Measurements from ENCODE around the gene PDZD2. TPM values are rescaled to one million over a fixed set of nuclear protein-coding genes. Genes with fewer than 3 reads are reported as not detected.

Gene PDZD2
- total and polyA plus RNA-seq, 12 donors = 2.2 to 10.3 (median 5.0) TPM

GRCh38 chr5:31987985-31988710, 349.2 kb downstream of the PDZD2 start:
- no peak for TF ChIP-seq POLR2A (IDR thresholded peaks at IDR 0.05)
- TF ChIP-seq, protein P1, sequence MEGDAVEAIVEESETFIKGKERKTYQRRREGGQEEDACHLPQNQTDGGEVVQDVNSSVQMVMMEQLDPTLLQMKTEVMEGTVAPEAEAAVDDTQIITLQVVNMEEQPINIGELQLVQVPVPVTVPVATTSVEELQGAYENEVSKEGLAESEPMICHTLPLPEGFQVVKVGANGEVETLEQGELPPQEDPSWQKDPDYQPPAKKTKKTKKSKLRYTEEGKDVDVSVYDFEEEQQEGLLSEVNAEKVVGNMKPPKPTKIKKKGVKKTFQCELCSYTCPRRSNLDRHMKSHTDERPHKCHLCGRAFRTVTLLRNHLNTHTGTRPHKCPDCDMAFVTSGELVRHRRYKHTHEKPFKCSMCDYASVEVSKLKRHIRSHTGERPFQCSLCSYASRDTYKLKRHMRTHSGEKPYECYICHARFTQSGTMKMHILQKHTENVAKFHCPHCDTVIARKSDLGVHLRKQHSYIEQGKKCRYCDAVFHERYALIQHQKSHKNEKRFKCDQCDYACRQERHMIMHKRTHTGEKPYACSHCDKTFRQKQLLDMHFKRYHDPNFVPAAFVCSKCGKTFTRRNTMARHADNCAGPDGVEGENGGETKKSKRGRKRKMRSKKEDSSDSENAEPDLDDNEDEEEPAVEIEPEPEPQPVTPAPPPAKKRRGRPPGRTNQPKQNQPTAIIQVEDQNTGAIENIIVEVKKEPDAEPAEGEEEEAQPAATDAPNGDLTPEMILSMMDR (IDR thresholded peaks at IDR 0.05) = no peak
- no peak overlapping the region for H3K27ac ChIP-seq
- H3K9me3 ChIP-seq (replicated peaks in 1 of 3) = no peaks in the 10 kb centered on the region
- H3K4me1 ChIP-seq (replicated peaks in 1 of 2) = peaks cover 0 to 5% of the 10 kb centered on the region in 2 donors
- peak in 5 of 7 donors; percentile 19 to 50 (median 24) for DNase-seq
- no peaks in the 10 kb centered on the region for H3K36me3 ChIP-seq (replicated peaks in 1 of 2)
- H3K4me3 ChIP-seq = no peak overlapping the region
- 84 to 90% (median 86%) methylated on average over 7 of the region's 7 CpGs for WGBS, 4 donors
- no peaks in the 10 kb centered on the region for H3K27me3 ChIP-seq
- intact Hi-C loops (cut with DNase I) = no loop called here

DNA sequence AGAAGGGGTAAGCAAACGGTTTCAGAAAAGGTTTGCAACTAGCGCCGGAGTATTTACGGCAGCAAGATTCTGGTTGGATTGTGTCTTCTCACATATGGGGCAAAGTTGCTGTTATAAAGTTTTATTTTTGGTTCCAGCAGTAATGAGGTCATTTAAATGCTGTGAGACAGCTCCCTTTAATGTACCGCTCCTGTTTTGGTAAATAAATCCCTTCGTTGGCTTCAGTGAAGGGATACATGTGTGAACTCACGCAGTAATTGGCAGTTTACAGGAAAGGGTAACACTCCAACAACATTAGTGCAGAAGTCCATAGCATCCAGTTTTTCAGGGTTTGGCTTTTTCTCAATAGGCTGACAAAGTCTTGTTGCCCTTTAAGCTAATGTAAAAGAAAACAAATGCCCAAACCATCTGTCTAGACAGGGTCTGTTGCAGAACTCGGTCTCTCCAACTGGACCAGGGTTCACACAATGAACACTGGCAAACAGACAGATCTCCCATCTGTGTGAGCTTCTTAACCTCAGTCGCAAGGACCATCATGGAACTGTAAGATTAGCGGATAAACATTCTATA, 351.2 kb downstream of the PDZD2 start:
- no peak overlapping the region for H3K4me3 ChIP-seq
- intact Hi-C loops (cut with DNase I) = no loop called here
- H3K4me1 ChIP-seq (replicated peaks in 1 of 2) = peaks cover 0 to 5% of the 10 kb centered on the region in 2 donors
- no peak overlapping the region for H3K27ac ChIP-seq
- H3K27me3 ChIP-seq = no peaks in the 10 kb centered on the region
- no peaks in the 10 kb centered on the region for H3K36me3 ChIP-seq (replicated peaks in 1 of 2)
- WGBS, 4 donors = 78 to 89% (median 84%) methylated on average over 10 of the region's 10 CpGs
- TF ChIP-seq POLR2A (IDR thresholded peaks at IDR 0.05) = no peak
- TF ChIP-seq, protein P1 (IDR thresholded peaks at IDR 0.05) = no peak
- H3K9me3 ChIP-seq (replicated peaks in 1 of 3) = no peaks in the 10 kb centered on the region
- DNase-seq = no peak

DNA sequence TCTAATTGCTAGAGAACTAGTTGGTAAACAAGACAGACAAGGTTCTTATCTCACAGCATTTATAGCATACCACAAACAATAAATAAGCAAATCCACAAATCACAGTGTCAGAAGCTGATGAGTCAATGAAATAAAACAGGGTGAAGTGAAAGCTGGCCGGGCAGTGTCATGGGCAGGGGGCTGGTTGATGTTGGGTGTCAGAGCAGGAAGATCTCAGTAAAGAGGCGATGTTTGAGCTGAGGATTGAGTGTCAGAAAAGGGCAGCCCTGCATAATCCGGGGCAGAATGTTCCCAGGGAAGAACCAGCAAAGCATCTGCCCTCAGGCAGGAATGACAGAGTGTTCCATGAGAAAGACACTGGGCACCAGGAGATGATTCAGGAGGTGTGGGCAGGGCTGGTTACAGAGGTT, 351.8 kb downstream of the PDZD2 start:
- Histone ChIP-seq H3K4me3 (no peak overlapping the region), H3K27ac (peak overlapping the region in 1 of 5 donors; percentile 10), H3K36me3 (replicated peaks in 1 of 2) (no peaks in the 10 kb centered on the region), H3K9me3 (replicated peaks in 1 of 3) (no peaks in the 10 kb centered on the region), H3K27me3 (no peaks in the 10 kb centered on the region), H3K4me1 (replicated peaks in 1 of 2) (peaks cover 0 to 5% of the 10 kb centered on the region in 2 donors)
- WGBS, 4 donors = 68 to 81% (median 79%) methylated on average over 3 of the region's 3 CpGs
- no peak for TF ChIP-seq POLR2A (IDR thresholded peaks at IDR 0.05)
- TF ChIP-seq, protein P1 (IDR thresholded peaks at IDR 0.05) = no peak
- intact Hi-C loops (cut with DNase I) = no loop called here
- DNase-seq = peak in 1 of 7 donors; percentile 61

GRCh38 chr5:31992377-31992776, 353.4 kb downstream of the PDZD2 start:
- Histone ChIP-seq H3K36me3 (replicated peaks in 1 of 2) (no peaks in the 10 kb centered on the region), H3K27me3 (no peaks in the 10 kb centered on the region), H3K27ac (no peak overlapping the region), H3K4me1 (replicated peaks in 1 of 2) (peaks cover 0 to 5% of the 10 kb centered on the region in 2 donors), H3K9me3 (replicated peaks in 1 of 3) (no peaks in the 10 kb centered on the region), H3K4me3 (no peak overlapping the region)
- WGBS, 4 donors = 88 to 97% (median 92%) methylated on average over 2 of the region's 2 CpGs
- intact Hi-C loops (cut with DNase I) = no loop called here
- DNase-seq = no peak
- TF ChIP-seq, protein P1 (IDR thresholded peaks at IDR 0.05) = no peak
- TF ChIP-seq POLR2A (IDR thresholded peaks at IDR 0.05) = no peak
